HepG2 (cell line): ENCODE results near the gene COBLL1. TPM values are rescaled to one million over a fixed set of nuclear protein-coding genes. Genes with fewer than 3 reads are reported as not detected.

Source experiments
- AHR ChIP-seq: IDR thresholded peaks from 2 replicates; pipeline ENCODE4 v1.6.1; 2018; ENCODE audit warnings: missing genetic modification reagents, missing compliant biosample characterization
- CC2D1A ChIP-seq: sonication (generic); formaldehyde crosslinking; IDR thresholded peaks from 2 replicates; pipeline ENCODE4 v1.8.1; 2023; ENCODE audit warnings: mild to moderate bottlenecking, missing genetic modification reagents
- CEBPG ChIP-seq: IDR thresholded peaks from 2 replicates; pipeline ENCODE4 v1.6.1; 2016
- FOXA3 ChIP-seq: IDR thresholded peaks from 2 replicates; pipeline ENCODE4 v1.6.1; 2016; ENCODE audit warnings: missing genetic modification reagents, missing compliant biosample characterization
- JDP2 ChIP-seq: sonication (generic); formaldehyde crosslinking; IDR thresholded peaks from 2 replicates; pipeline ENCODE4 v1.8.1; 2022; ENCODE audit warnings: missing genetic modification reagents, borderline replicate concordance
- KMT2A ChIP-seq: sonication (generic); formaldehyde crosslinking; IDR thresholded peaks from 2 replicates; pipeline ENCODE4 v1.4.0; 2020; ENCODE audit warnings: missing genetic modification reagents
- MTF1 ChIP-seq: sonication (generic); formaldehyde crosslinking; IDR thresholded peaks from 2 replicates; pipeline ENCODE4 v1.5.0; 2020; ENCODE audit warnings: missing genetic modification reagents
- MXD4 ChIP-seq: IDR thresholded peaks from 2 replicates; pipeline ENCODE4 v1.6.1; 2016; ENCODE audit warnings: mild to moderate bottlenecking, missing biosample characterization, missing genetic modification reagents
- NFYB ChIP-seq: sonication (generic); formaldehyde crosslinking; IDR thresholded peaks from 2 replicates; pipeline ENCODE4 v1.4.0; 2020; ENCODE audit warnings: missing genetic modification reagents
- NR2F6 ChIP-seq, 2 experiments: IDR thresholded peaks; 2 replicates each; pipeline ENCODE4 v1.6.1; 2016; ENCODE audit warnings: antibody characterized with exemption in 1 of 2, mild to moderate bottlenecking in 1 of 2
- RXRA ChIP-seq: sonication (generic); formaldehyde crosslinking; IDR thresholded peaks from 2 replicates; pipeline ENCODE4 v1.5.1; 2020; ENCODE audit warnings: missing genetic modification reagents
- SNRNP70 ChIP-seq: fragments of 200-400 bp; formaldehyde crosslinking; IDR thresholded peaks from 2 replicates; pipeline ENCODE4 v1.6.1; 2017; ENCODE audit warnings: mild to moderate bottlenecking, low read depth, low read length, moderate library complexity
- SOX13 ChIP-seq, 3 experiments: fragments of 450-650 bp in 1 of 3; sonication (generic) in 1 of 3; formaldehyde crosslinking in 1 of 3; IDR thresholded peaks in 2 of 3; conservative IDR thresholded peaks in 1 of 3; 2 replicates each; pipeline versions ENCODE4 v1.5.0 to v1.6.1; 2016 to 2020; ENCODE audit warnings: antibody characterized with exemption in 1 of 3, mild to moderate bottlenecking in 1 of 3, missing compliant biosample characterization in 1 of 3, missing genetic modification reagents in 1 of 3, moderate library complexity in 1 of 3
- SP4 ChIP-seq: sonication (generic); formaldehyde crosslinking; IDR thresholded peaks from 2 replicates; pipeline ENCODE4 v1.8.1; 2023; ENCODE audit warnings: mild to moderate bottlenecking, missing genetic modification reagents
- SPEN ChIP-seq: sonication (generic); formaldehyde crosslinking; IDR thresholded peaks from 2 replicates; pipeline ENCODE4 v1.5.1; 2020; ENCODE audit warnings: low read depth, mild to moderate bottlenecking, missing genetic modification reagents
- ZFP1 ChIP-seq: IDR thresholded peaks from 2 replicates; pipeline ENCODE4 v1.6.1; 2016
- ZKSCAN5 ChIP-seq: sonication (generic); formaldehyde crosslinking; IDR thresholded peaks from 2 replicates; pipeline ENCODE4 v1.5.1; 2020; ENCODE audit warnings: mild to moderate bottlenecking, missing genetic modification reagents
- ZNF543 ChIP-seq: sonication (generic); formaldehyde crosslinking; IDR thresholded peaks from 2 replicates; pipeline ENCODE4 v1.4.0; 2020; ENCODE audit warnings: mild to moderate bottlenecking, missing genetic modification reagents
- ZNF724P ChIP-seq: sonication (generic); formaldehyde crosslinking; IDR thresholded peaks from 2 replicates; pipeline ENCODE4 v1.8.0; 2022; ENCODE audit warnings: missing genetic modification reagents, borderline replicate concordance
- ZNF75D ChIP-seq: sonication (generic); formaldehyde crosslinking; IDR thresholded peaks from 2 replicates; pipeline ENCODE4 v1.8.1; 2023; ENCODE audit warnings: missing genetic modification reagents, mild to moderate bottlenecking, borderline replicate concordance
- ZNF761 ChIP-seq: sonication (generic); formaldehyde crosslinking; conservative IDR thresholded peaks from 2 replicates; pipeline ENCODE4 v1.4.0; 2020; ENCODE audit warnings: mild to moderate bottlenecking, missing genetic modification reagents
- polyA plus RNA-seq, 8 experiments: library from polyadenylated mRNA; depleted of rRNA in 3 of 8; stranded (reverse) in 7 of 8; unstranded in 1 of 8; fragments of >200 nt; fragmentation: Illumina TruSeq in 4 of 8; extraction: Trizol in 4 of 8; gene quantifications; 2 replicates each; pipeline versions ENCODE4 v1.2.1 to v1.2.3, GENCODE V29; 2011 to 2016; ENCODE audit warnings: low read depth in 4 of 8, missing spikeins in 1 of 8, mixed read lengths in 1 of 8; ENCODE audit not compliant: insufficient read depth in 1 of 8
- total RNA-seq, 5 experiments: library from RNA; depleted of rRNA; stranded (reverse); fragments of >200 nt; fragmentation: Illumina TruSeq; extraction: Trizol; gene quantifications; 2 replicates each; pipeline ENCODE4 v1.2.3, GENCODE V29; 2016; ENCODE audit warnings: low read depth in 1 of 5
- TF ChIP-seq, protein P1 (sequence below): sonication (generic); formaldehyde crosslinking; IDR thresholded peaks from 2 replicates; pipeline ENCODE4 v1.5.0; 2020; ENCODE audit warnings: mild to moderate bottlenecking, missing genetic modification reagents, borderline replicate concordance
- TF ChIP-seq, protein P2 (sequence below): IDR thresholded peaks from 2 replicates; pipeline ENCODE4 v1.6.1; 2016; ENCODE audit warnings: low read depth
- TF ChIP-seq, protein P3 (sequence below): sonication (generic); formaldehyde crosslinking; IDR thresholded peaks from 2 replicates; pipeline ENCODE4 v1.8.0; 2022; ENCODE audit warnings: mild to moderate bottlenecking, missing genetic modification reagents

COBLL1 gene
- total and polyA plus RNA-seq, 2 of the 13 experiments (the other 11 are each of a cell fraction or from before 2014, with no cell fraction given): 32.6 to 86.8 TPM

DNA sequence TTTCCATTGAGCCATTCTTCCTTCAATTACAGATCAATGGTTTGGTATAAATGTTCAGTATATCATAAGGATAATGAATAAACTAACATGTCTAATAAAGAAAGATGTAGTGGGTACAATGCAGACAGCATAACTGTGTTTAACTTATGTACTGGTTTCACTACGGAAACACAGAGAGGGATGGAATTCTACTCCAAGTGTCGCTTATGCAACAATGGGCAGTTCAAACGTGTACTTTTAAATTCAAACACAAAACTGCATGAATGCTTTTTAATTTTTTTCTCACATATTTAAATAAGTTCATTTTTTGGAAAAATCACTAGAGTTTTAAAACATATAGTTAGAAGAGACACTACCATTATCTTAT is 74.7 kb downstream of the COBLL1 start (continued):
- no peak for TF ChIP-seq ZNF724P
- no peak for TF ChIP-seq CC2D1A (CRISPR knock-in tag)
- TF ChIP-seq MTF1: no peak
- no peak for TF ChIP-seq SP4 (CRISPR knock-in tag)
- TF ChIP-seq NR2F6 (IDR thresholded peaks at IDR 0.05): no peak
- no peak for TF ChIP-seq NR2F6 (CRISPR knock-in tag; IDR thresholded peaks at IDR 0.05)
- no peak for TF ChIP-seq ZKSCAN5 (CRISPR knock-in tag)
- no peak for TF ChIP-seq ZNF761 (CRISPR knock-in tag)
- TF ChIP-seq SOX13 (IDR thresholded peaks at IDR 0.05): no peak
- peak in 1 of 2 experiments; percentile 33; a peak in 1 of 4 replicates for TF ChIP-seq SOX13 (CRISPR knock-in tag; conservative IDR thresholded peaks at IDR 0.05 in 1 of 2, IDR thresholded peaks at IDR 0.05 in 1 of 2)
- TF ChIP-seq, protein P1, sequence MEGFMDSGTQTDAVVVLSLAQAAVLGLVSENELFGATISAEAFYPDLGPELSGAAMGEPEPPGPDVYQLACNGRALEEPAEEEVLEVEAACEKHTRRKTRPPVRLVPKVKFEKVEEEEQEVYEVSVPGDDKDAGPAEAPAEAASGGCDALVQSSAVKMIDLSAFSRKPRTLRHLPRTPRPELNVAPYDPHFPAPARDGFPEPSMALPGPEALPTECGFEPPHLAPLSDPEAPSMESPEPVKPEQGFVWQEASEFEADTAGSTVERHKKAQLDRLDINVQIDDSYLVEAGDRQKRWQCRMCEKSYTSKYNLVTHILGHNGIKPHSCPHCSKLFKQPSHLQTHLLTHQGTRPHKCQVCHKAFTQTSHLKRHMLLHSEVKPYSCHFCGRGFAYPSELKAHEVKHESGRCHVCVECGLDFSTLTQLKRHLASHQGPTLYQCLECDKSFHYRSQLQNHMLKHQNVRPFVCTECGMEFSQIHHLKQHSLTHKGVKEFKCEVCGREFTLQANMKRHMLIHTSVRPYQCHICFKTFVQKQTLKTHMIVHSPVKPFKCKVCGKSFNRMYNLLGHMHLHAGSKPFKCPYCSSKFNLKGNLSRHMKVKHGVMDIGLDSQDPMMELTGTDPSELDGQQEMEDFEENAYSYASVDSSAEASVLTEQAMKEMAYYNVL (CRISPR knock-in tag): no peak
- peak; percentile 61 for TF ChIP-seq CEBPG (CRISPR knock-in tag)
- TF ChIP-seq SPEN (CRISPR knock-in tag): no peak
- no peak for TF ChIP-seq ZNF543 (CRISPR knock-in tag)
- TF ChIP-seq FOXA3: 0 out of 2 replicates have a peak, but pooled peaks have one; percentile 23
- TF ChIP-seq SNRNP70: no peak
- no peak for TF ChIP-seq AHR
- no peak for TF ChIP-seq RXRA (CRISPR knock-in tag)
- no peak for TF ChIP-seq ZNF75D (CRISPR knock-in tag)
- TF ChIP-seq NFYB (CRISPR knock-in tag): no peak
- TF ChIP-seq KMT2A (CRISPR knock-in tag): no peak
- TF ChIP-seq, protein P2, sequence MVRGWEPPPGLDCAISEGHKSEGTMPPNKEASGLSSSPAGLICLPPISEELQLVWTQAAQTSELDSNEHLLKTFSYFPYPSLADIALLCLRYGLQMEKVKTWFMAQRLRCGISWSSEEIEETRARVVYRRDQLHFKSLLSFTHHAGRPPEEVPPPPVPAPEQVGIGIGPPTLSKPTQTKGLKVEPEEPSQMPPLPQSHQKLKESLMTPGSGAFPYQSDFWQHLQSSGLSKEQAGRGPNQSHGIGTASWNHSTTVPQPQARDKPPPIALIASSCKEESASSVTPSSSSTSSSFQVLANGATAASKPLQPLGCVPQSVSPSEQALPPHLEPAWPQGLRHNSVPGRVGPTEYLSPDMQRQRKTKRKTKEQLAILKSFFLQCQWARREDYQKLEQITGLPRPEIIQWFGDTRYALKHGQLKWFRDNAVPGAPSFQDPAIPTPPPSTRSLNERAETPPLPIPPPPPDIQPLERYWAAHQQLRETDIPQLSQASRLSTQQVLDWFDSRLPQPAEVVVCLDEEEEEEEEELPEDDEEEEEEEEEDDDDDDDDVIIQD (CRISPR knock-in tag): peak; percentile 60; the same call in 1 of the 2 replicates
- TF ChIP-seq, protein P3, sequence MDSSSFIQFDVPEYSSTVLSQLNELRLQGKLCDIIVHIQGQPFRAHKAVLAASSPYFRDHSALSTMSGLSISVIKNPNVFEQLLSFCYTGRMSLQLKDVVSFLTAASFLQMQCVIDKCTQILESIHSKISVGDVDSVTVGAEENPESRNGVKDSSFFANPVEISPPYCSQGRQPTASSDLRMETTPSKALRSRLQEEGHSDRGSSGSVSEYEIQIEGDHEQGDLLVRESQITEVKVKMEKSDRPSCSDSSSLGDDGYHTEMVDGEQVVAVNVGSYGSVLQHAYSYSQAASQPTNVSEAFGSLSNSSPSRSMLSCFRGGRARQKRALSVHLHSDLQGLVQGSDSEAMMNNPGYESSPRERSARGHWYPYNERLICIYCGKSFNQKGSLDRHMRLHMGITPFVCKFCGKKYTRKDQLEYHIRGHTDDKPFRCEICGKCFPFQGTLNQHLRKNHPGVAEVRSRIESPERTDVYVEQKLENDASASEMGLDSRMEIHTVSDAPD (CRISPR knock-in tag): no peak
- no peak for TF ChIP-seq JDP2 (CRISPR knock-in tag)
- TF ChIP-seq MXD4 (CRISPR knock-in tag): no peak
- TF ChIP-seq ZFP1 (CRISPR knock-in tag): no peak
